H9 (cell line): ENCODE data around the gene ARPP19. TPM values are rescaled to one million over a fixed set of nuclear protein-coding genes. Genes with fewer than 3 reads are reported as not detected.

Source experiments
- DNase-seq: peaks from one replicate; pipeline ENCODE4 v3.0.0-alpha.2; 2017
- H2AFZ ChIP-seq: one replicate; pipeline ENCODE4 v1.6.1; 2013; ENCODE audit warnings: mild to moderate bottlenecking, low read length, control low read depth, moderate library complexity
- H2AK5ac ChIP-seq: 2 replicates; pipeline ENCODE4 v1.6.1; 2013; ENCODE audit warnings: low read length, control low read depth, mixed read lengths; ENCODE audit not compliant: insufficient read length
- H2BK120ac ChIP-seq: one replicate; pipeline ENCODE4 v1.6.1; 2013; ENCODE audit warnings: low read depth, mild to moderate bottlenecking, low read length, control low read depth, inconsistent platforms; ENCODE audit not compliant: poor library complexity, severe bottlenecking
- H2BK12ac ChIP-seq: 2 replicates; pipeline ENCODE4 v1.6.1; 2013; ENCODE audit warnings: low read length, control low read depth, mixed read lengths, low read depth; ENCODE audit not compliant: insufficient read length
- H2BK15ac ChIP-seq: 2 replicates; pipeline ENCODE4 v1.6.1; 2013; ENCODE audit warnings: low read depth, low read length, control low read depth
- H2BK20ac ChIP-seq: one replicate; pipeline ENCODE4 v1.6.1; 2013; ENCODE audit warnings: low read depth, mild to moderate bottlenecking, low read length, control low read depth, inconsistent platforms; ENCODE audit not compliant: poor library complexity, severe bottlenecking
- H2BK5ac ChIP-seq: 2 replicates; pipeline ENCODE4 v1.6.1; 2013; ENCODE audit warnings: low read length, control low read depth, mixed read lengths; ENCODE audit not compliant: insufficient read length
- H3K14ac ChIP-seq: 2 replicates; pipeline ENCODE4 v1.6.1; 2013; ENCODE audit warnings: low read length, control low read depth; ENCODE audit not compliant: insufficient read depth
- H3K18ac ChIP-seq: 2 replicates; pipeline ENCODE4 v1.6.1; 2013; ENCODE audit warnings: low read depth, mild to moderate bottlenecking, mixed read lengths, low read length, control low read depth; ENCODE audit not compliant: insufficient read length
- H3K23ac ChIP-seq: 2 replicates; pipeline ENCODE4 v1.6.1; 2013; ENCODE audit warnings: low read length, control low read depth, mixed read lengths, low read depth; ENCODE audit not compliant: insufficient read length
- H3K23me2 ChIP-seq: 2 replicates; pipeline ENCODE4 v1.6.1; 2013; ENCODE audit warnings: low read depth, mild to moderate bottlenecking, mixed read lengths, low read length, control low read depth; ENCODE audit not compliant: insufficient read length, poor library complexity, severe bottlenecking
- H3K27ac ChIP-seq: 2 replicates; pipeline ENCODE4 v1.5.1; 2013; ENCODE audit warnings: low read length, control low read depth, mixed read lengths, low read depth; ENCODE audit not compliant: insufficient read length
- H3K27me3 ChIP-seq: 2 replicates; pipeline ENCODE4 v1.6.1; 2013; ENCODE audit warnings: low read length, control low read depth, inconsistent platforms; ENCODE audit not compliant: insufficient read depth
- H3K4ac ChIP-seq: 2 replicates; pipeline ENCODE4 v1.6.1; 2013; ENCODE audit warnings: low read depth, mild to moderate bottlenecking, control low read depth, inconsistent platforms, low read length, moderate library complexity
- H3K4me1 ChIP-seq: 2 replicates; pipeline ENCODE4 v1.6.1; 2013; ENCODE audit warnings: low read length, control low read depth, inconsistent platforms; ENCODE audit not compliant: insufficient read depth
- H3K4me2 ChIP-seq: 2 replicates; pipeline ENCODE4 v1.6.1; 2013; ENCODE audit warnings: low read length, control low read depth, mixed read lengths; ENCODE audit not compliant: insufficient read length, insufficient read depth
- H3K56ac ChIP-seq: 2 replicates; pipeline ENCODE4 v1.6.1; 2013; ENCODE audit warnings: low read depth, mild to moderate bottlenecking, mixed read lengths, low read length, control low read depth; ENCODE audit not compliant: insufficient read length
- H3K79me1 ChIP-seq: 2 replicates; pipeline ENCODE4 v1.6.1; 2013; ENCODE audit warnings: low read depth, mild to moderate bottlenecking, moderate library complexity, low read length, control low read depth, inconsistent platforms; ENCODE audit not compliant: insufficient read depth, poor library complexity, severe bottlenecking
- H3K79me2 ChIP-seq: 2 replicates; pipeline ENCODE4 v1.6.1; 2013; ENCODE audit warnings: low read length, control low read depth, inconsistent platforms; ENCODE audit not compliant: insufficient read depth
- H3K9ac ChIP-seq: 2 replicates; pipeline ENCODE4 v1.6.1; 2013; ENCODE audit warnings: low read length, control low read depth, mixed read lengths; ENCODE audit not compliant: insufficient read length; ENCODE audit errors: extremely low read depth
- H3K9me3 ChIP-seq: one replicate; pipeline ENCODE4 v1.6.1; 2013; ENCODE audit warnings: low read depth, low read length, inconsistent platforms; ENCODE audit not compliant: control insufficient read depth
- H3T11ph ChIP-seq: one replicate; pipeline ENCODE4 v1.6.1; 2013; ENCODE audit warnings: mild to moderate bottlenecking, low read length, control low read depth, inconsistent platforms
- H4K20me1 ChIP-seq: one replicate; pipeline ENCODE4 v1.6.1; 2013; ENCODE audit not compliant: control insufficient read depth, insufficient read length, insufficient read depth
- H4K5ac ChIP-seq: 2 replicates; pipeline ENCODE4 v1.6.1; 2013; ENCODE audit warnings: low read depth, mild to moderate bottlenecking, mixed read lengths, low read length, control low read depth; ENCODE audit not compliant: insufficient read length
- H4K8ac ChIP-seq: replicated peaks from 2 replicates; pipeline ENCODE4 v1.6.1; 2013; ENCODE audit warnings: low read length, control low read depth, mixed read lengths, low read depth; ENCODE audit not compliant: insufficient read length
- H4K91ac ChIP-seq: 2 replicates; pipeline ENCODE4 v1.6.1; 2013; ENCODE audit warnings: low read depth, mild to moderate bottlenecking, moderate library complexity, mixed read lengths, low read length, control low read depth; ENCODE audit not compliant: insufficient read length
- H3K27ac Mint-ChIP-seq, 3 experiments: 2 replicates in 2 of 3; 3 replicates in 1 of 3; pipeline ENCODE4 v1.8.0; 2020 to 2021; ENCODE audit warnings: mixed read lengths in 3 of 3, mild to moderate bottlenecking in 1 of 3, moderate library complexity in 1 of 3
- H3K27me3 Mint-ChIP-seq: 2 replicates; pipeline ENCODE4 v1.8.0; 2021; ENCODE audit warnings: low read depth, mild to moderate bottlenecking, moderate library complexity, mixed read lengths
- H3K36me3 Mint-ChIP-seq, 3 experiments: 2 replicates in 2 of 3; 3 replicates in 1 of 3; pipeline ENCODE4 v1.8.0; 2020 to 2021; ENCODE audit warnings: low read depth in 3 of 3, mixed read lengths in 3 of 3; ENCODE audit not compliant: insufficient read depth in 1 of 3
- H3K4me1 Mint-ChIP-seq, 2 experiments: 2 replicates each; pipeline ENCODE4 v1.8.0; 2020; ENCODE audit warnings: mixed read lengths in 2 of 2
- H3K4me3 Mint-ChIP-seq, 2 experiments: 2 replicates in 1 of 2; 3 replicates in 1 of 2; pipeline ENCODE4 v1.8.0; 2020 to 2021; ENCODE audit warnings: mild to moderate bottlenecking in 2 of 2, mixed read lengths in 2 of 2, moderate library complexity in 1 of 2
- H3K9me3 Mint-ChIP-seq, 2 experiments: 2 replicates in 1 of 2; 3 replicates in 1 of 2; pipeline ENCODE4 v1.8.0; 2020; ENCODE audit warnings: mild to moderate bottlenecking in 2 of 2, mixed read lengths in 2 of 2, moderate library complexity in 1 of 2
- WGBS: extraction: QIAGEN DNeasy Blood & Tissue Kit; methylation state at CpG from one replicate; pipeline ENCODE4 v1.1.7; 2013; ENCODE audit warnings: missing lambda C conversion rate, low lambda C conversion rate, mixed read lengths; ENCODE audit not compliant: insufficient read length; ENCODE audit errors: extremely low coverage; 5-methylcytosine and 5-hydroxymethylcytosine counted together
- total RNA-seq: library from RNA; stranded (reverse); gene quantifications from 2 replicates; pipeline ENCODE4 v1.2.1, GENCODE V29; 2021
- TF ChIP-seq, protein P1 (sequence below): fragments of 200-600 bp; sonication (generic); conservative IDR thresholded peaks from 3 replicates; pipeline ENCODE4 v1.8.0; 2021; ENCODE audit warnings: antibody characterized with exemption, mild to moderate bottlenecking

Gene ARPP19
- total RNA-seq, 1 experiment from 2014 or later: 247 TPM

DNA sequence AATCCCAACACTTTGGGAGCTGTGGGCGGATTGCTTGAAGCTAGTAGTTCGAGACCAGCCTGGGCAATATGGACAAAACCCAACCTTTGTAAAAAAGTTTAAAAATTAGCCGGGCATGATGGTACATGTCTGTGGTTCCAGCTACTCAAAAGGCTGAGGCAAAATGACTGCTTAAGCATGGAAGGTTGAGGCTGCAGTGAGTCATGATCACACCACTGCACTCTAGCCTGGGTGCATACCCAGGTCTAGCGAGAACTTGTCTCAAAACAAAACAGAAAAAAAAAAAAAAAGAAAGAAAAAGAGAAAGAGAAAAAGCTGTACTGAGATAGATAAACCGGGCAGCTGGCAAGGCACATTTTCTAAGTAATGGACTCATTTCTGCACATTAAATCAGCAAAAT lies 10.6 kb downstream of the ARPP19 start:
- TF ChIP-seq, protein P1, sequence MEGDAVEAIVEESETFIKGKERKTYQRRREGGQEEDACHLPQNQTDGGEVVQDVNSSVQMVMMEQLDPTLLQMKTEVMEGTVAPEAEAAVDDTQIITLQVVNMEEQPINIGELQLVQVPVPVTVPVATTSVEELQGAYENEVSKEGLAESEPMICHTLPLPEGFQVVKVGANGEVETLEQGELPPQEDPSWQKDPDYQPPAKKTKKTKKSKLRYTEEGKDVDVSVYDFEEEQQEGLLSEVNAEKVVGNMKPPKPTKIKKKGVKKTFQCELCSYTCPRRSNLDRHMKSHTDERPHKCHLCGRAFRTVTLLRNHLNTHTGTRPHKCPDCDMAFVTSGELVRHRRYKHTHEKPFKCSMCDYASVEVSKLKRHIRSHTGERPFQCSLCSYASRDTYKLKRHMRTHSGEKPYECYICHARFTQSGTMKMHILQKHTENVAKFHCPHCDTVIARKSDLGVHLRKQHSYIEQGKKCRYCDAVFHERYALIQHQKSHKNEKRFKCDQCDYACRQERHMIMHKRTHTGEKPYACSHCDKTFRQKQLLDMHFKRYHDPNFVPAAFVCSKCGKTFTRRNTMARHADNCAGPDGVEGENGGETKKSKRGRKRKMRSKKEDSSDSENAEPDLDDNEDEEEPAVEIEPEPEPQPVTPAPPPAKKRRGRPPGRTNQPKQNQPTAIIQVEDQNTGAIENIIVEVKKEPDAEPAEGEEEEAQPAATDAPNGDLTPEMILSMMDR: no peak
- Histone ChIP-seq H3K9me3 (no peaks in the 10 kb centered on the region), H4K20me1 (no peaks in the 10 kb centered on the region), H2AK5ac (no peak overlapping the region), H3K9ac (no peak overlapping the region), H3K4me1 (no peaks in the 10 kb centered on the region), H3K27me3 (no peaks in the 10 kb centered on the region), H3K4me2 (no peak overlapping the region), H3K23me2 (no peaks in the 10 kb centered on the region), H3K23ac (no peak overlapping the region), H3K79me1 (peaks cover 3% of the 10 kb centered on the region), H3K79me2 (peaks cover 45% of the 10 kb centered on the region; the same call in 1 of the 2 replicates), H3K56ac (no peak overlapping the region), H4K91ac (no peak overlapping the region), H3K14ac (no peak overlapping the region), H4K8ac (no peak overlapping the region), H3K18ac (no peak overlapping the region), H2BK20ac (no peak overlapping the region), H3K27ac (no peak overlapping the region), H2BK120ac (no peak overlapping the region), H2BK5ac (no peak overlapping the region), H4K5ac (no peak overlapping the region), H2BK12ac (no peak overlapping the region), H3T11ph (no peak overlapping the region), H3K4ac (no peak overlapping the region), H2AFZ (no peak overlapping the region), H2BK15ac (no peak overlapping the region)
- Mint-ChIP-seq H3K27ac (peak overlapping the region in 2 of 3 experiments; percentile 72 to 73; a peak in 2 of 7 replicates), H3K27me3 (no peaks in the 10 kb centered on the region), H3K36me3 (peaks cover 12 to 41% (median 39%) of the 10 kb centered on the region in 3 experiments; a peak in 6 of 7 replicates), H3K9me3 (no peaks in the 10 kb centered on the region), H3K4me1 (peaks cover 4 to 12% of the 10 kb centered on the region in 2 experiments), H3K4me3 (no peak overlapping the region)
- no peak for DNase-seq
- no CpG with 5 or more reads among the region's 5 CpGs for WGBS
